IMR-90 (cell line): ENCODE data around the gene CPLX1. TPM values are rescaled to one million over a fixed set of nuclear protein-coding genes. Genes with fewer than 3 reads are reported as not detected.

Source experiments
- ATAC-seq: fragments of 200-7000 bp; cut with Tn5 transposase; 2 replicates; pipeline ENCODE4 v1.9.1; 2020; ENCODE audit warnings: low read depth, mild to moderate bottlenecking, moderate library complexity
- BruUV-seq: library from RNA; stranded (reverse); fragments of 400-500 nt; replicated peaks from 2 replicates; lab custom pipeline; 2021; lab: Mats Ljungman, UMichigan
- CTCF ChIA-PET: fragments of 300-600 bp; formaldehyde crosslinking; extraction: SDS; loops from one replicate; lab custom pipeline; 2021; ENCODE audit warnings: antibody characterized with exemption; lab: Yijun Ruan, JAX
- POLR2A ChIA-PET: fragments of 300-600 bp; sonication (Branson Sonifier 250); formaldehyde crosslinking; loops from one replicate; lab custom pipeline; 2022; ENCODE audit warnings: antibody characterized with exemption; ENCODE audit not compliant: unreplicated experiment; lab: Charles Lee
- DNase-seq: peaks from one replicate; pipeline ENCODE4 v3.0.0; 2013
- H2AFZ ChIP-seq: replicated peaks from 2 replicates; pipeline ENCODE3; 2013; ENCODE audit warnings: low read length, mild to moderate bottlenecking; ENCODE audit not compliant: poor library complexity
- H2AK5ac ChIP-seq: 2 replicates; pipeline ENCODE4 v1.6.1; 2013; ENCODE audit warnings: low read depth, low read length, inconsistent platforms
- H2AK9ac ChIP-seq: replicated peaks from 2 replicates; pipeline ENCODE3; 2013; ENCODE audit warnings: mild to moderate bottlenecking, low read depth, low read length, moderate library complexity; ENCODE audit not compliant: poor library complexity
- H2BK120ac ChIP-seq: 2 replicates; pipeline ENCODE4 v1.6.1; 2013; ENCODE audit warnings: low read depth, low read length, inconsistent platforms
- H2BK15ac ChIP-seq: 3 replicates; pipeline ENCODE4 v1.6.1; 2013; ENCODE audit warnings: low read depth, low read length, inconsistent platforms
- H2BK20ac ChIP-seq: 2 replicates; pipeline ENCODE4 v1.6.1; 2013; ENCODE audit warnings: low read depth, mild to moderate bottlenecking, inconsistent platforms, low read length, moderate library complexity
- H2BK5ac ChIP-seq: 2 replicates; pipeline ENCODE4 v1.6.1; 2013; ENCODE audit warnings: mild to moderate bottlenecking, low read depth, low read length, inconsistent platforms; ENCODE audit not compliant: poor library complexity, severe bottlenecking
- H3K14ac ChIP-seq: replicated peaks from 2 replicates; pipeline ENCODE4 v1.6.1; 2013; ENCODE audit warnings: low read depth, low read length, inconsistent platforms
- H3K18ac ChIP-seq: 2 replicates; pipeline ENCODE4 v1.6.1; 2013; ENCODE audit warnings: low read depth, low read length, control low read depth
- H3K23ac ChIP-seq: 2 replicates; pipeline ENCODE4 v1.6.1; 2013; ENCODE audit warnings: low read depth, low read length, inconsistent platforms
- H3K27ac ChIP-seq: 2 replicates; pipeline ENCODE4 v1.5.1; 2013; ENCODE audit warnings: mild to moderate bottlenecking, control low read depth, low read length; ENCODE audit not compliant: insufficient read depth
- H3K27me3 ChIP-seq: 2 replicates; pipeline ENCODE4 v1.6.1; 2013; ENCODE audit warnings: low read length; ENCODE audit not compliant: control insufficient read depth, insufficient read depth
- H3K36me3 ChIP-seq: 2 replicates; pipeline ENCODE4 v1.6.1; 2013; ENCODE audit warnings: low read length, mixed read lengths; ENCODE audit not compliant: control insufficient read depth, insufficient read depth
- H3K4ac ChIP-seq: 2 replicates; pipeline ENCODE4 v1.6.1; 2013; ENCODE audit warnings: low read depth, low read length, inconsistent platforms
- H3K4me1 ChIP-seq: 2 replicates; pipeline ENCODE4 v1.6.1; 2013; ENCODE audit warnings: low read length, mixed read lengths; ENCODE audit not compliant: control insufficient read depth, insufficient read depth
- H3K4me2 ChIP-seq: 2 replicates; pipeline ENCODE4 v1.6.1; 2013; ENCODE audit warnings: low read depth, mild to moderate bottlenecking, control low read depth, low read length, moderate library complexity
- H3K4me3 ChIP-seq: 2 replicates; pipeline ENCODE4 v1.5.1; 2013; ENCODE audit warnings: low read depth, mild to moderate bottlenecking, control low read depth, low read length, moderate library complexity; ENCODE audit not compliant: insufficient read depth
- H3K56ac ChIP-seq: 2 replicates; pipeline ENCODE4 v1.6.1; 2013; ENCODE audit warnings: low read length, inconsistent platforms; ENCODE audit not compliant: insufficient read depth; ENCODE audit errors: extremely low read depth
- H3K79me1 ChIP-seq, 2 experiments: 2 replicates each; pipeline ENCODE4 v1.6.1; 2013; ENCODE audit warnings: low read length in 2 of 2, inconsistent platforms in 1 of 2, low read depth in 1 of 2
- H3K9ac ChIP-seq: 2 replicates; pipeline ENCODE4 v1.6.1; 2013; ENCODE audit warnings: low read depth, low read length, control low read depth
- H3K9me1 ChIP-seq: 2 replicates; pipeline ENCODE4 v1.6.1; 2013; ENCODE audit warnings: low read length, inconsistent platforms; ENCODE audit not compliant: insufficient read depth
- H3K9me3 ChIP-seq: 2 replicates; pipeline ENCODE4 v1.6.1; 2013; ENCODE audit warnings: low read length; ENCODE audit not compliant: control insufficient read depth, insufficient read depth
- H4K20me1 ChIP-seq: 2 replicates; pipeline ENCODE4 v1.6.1; 2013; ENCODE audit warnings: low read length, inconsistent platforms; ENCODE audit not compliant: insufficient read depth
- H4K5ac ChIP-seq: 2 replicates; pipeline ENCODE4 v1.6.1; 2013; ENCODE audit warnings: mild to moderate bottlenecking, low read depth, low read length, control low read depth
- H4K8ac ChIP-seq, 2 experiments: 2 replicates each; pipeline ENCODE4 v1.6.1; 2013; ENCODE audit warnings: low read depth in 2 of 2, low read length in 2 of 2, control low read depth in 1 of 2, inconsistent platforms in 1 of 2
- H4K91ac ChIP-seq: 2 replicates; pipeline ENCODE4 v1.6.1; 2013; ENCODE audit warnings: low read depth, low read length, inconsistent platforms; ENCODE audit not compliant: insufficient read depth
- CEBPB ChIP-seq: IDR thresholded peaks from 2 replicates; pipeline ENCODE4 v1.6.1; 2012; ENCODE audit warnings: low read depth, low read length, improper control_type of control experiment
- FOS ChIP-seq: fragments of 150-350 bp; IDR thresholded peaks from 2 replicates; pipeline ENCODE4 v1.6.1; 2016; ENCODE audit warnings: low read depth, low read length
- MAFK ChIP-seq: IDR thresholded peaks from 2 replicates; pipeline ENCODE4 v1.6.1; 2012; ENCODE audit warnings: low read depth, low read length, improper control_type of control experiment
- MAZ ChIP-seq: IDR thresholded peaks from 2 replicates; pipeline ENCODE4 v1.6.1; 2012; ENCODE audit warnings: low read depth, mild to moderate bottlenecking, low read length, improper control_type of control experiment, moderate library complexity, borderline replicate concordance
- MXI1 ChIP-seq: IDR thresholded peaks from 2 replicates; pipeline ENCODE4 v1.6.1; 2012; ENCODE audit warnings: low read depth, mild to moderate bottlenecking, low read length, moderate library complexity, borderline replicate concordance
- POLR2A ChIP-seq: IDR thresholded peaks from 2 replicates; pipeline ENCODE4 v1.6.1; 2012; ENCODE audit warnings: mild to moderate bottlenecking, low read depth, low read length
- RAD21 ChIP-seq: IDR thresholded peaks from 2 replicates; pipeline ENCODE4 v1.6.1; 2012; ENCODE audit warnings: low read length, improper control_type of control experiment
- RCOR1 ChIP-seq: IDR thresholded peaks from 2 replicates; pipeline ENCODE4 v1.6.1; 2012; ENCODE audit warnings: mild to moderate bottlenecking, low read length, improper control_type of control experiment; ENCODE audit not compliant: insufficient replicate concordance
- RFX5 ChIP-seq: IDR thresholded peaks from 2 replicates; pipeline ENCODE4 v1.8.0; 2012; ENCODE audit warnings: low read depth, mild to moderate bottlenecking, low read length, moderate library complexity
- WGBS, 2 experiments: methylation state at CpG; one replicate each; pipeline versions ENCODE4 v1.1.5 to v1.1.7; 2013; ENCODE audit warnings: missing lambda C conversion rate in 2 of 2; ENCODE audit not compliant: insufficient read length in 1 of 2; ENCODE audit errors: extremely low coverage in 2 of 2; 5-methylcytosine and 5-hydroxymethylcytosine counted together
- dilution Hi-C: fragments of 300-500 bp; cut with HindIII; formaldehyde crosslinking; loops from one replicate; pipeline ENCODE4 v1.14.3; 2018; ENCODE audit warnings: low sequenced_read_pairs; ENCODE audit not compliant: unreplicated experiment
- in situ Hi-C: fragments of 300-500 bp; cut with MboI; formaldehyde crosslinking; loops from 3 replicates; pipeline ENCODE4 v1.14.3; 2019; ENCODE audit warnings: low sequenced_read_pairs, inconsistent platforms, mixed read lengths
- intact Hi-C: fragments of 100-400 bp; cut with micrococcal nuclease; formaldehyde crosslinking; loops from 2 replicates; pipeline ENCODE4 v1.10.0; 2022
- polyA plus RNA-seq, 3 experiments: library from polyadenylated mRNA; depleted of rRNA; stranded (reverse); fragments of >200 nt; gene quantifications; 2 replicates each; pipeline ENCODE4 v1.2.3, GENCODE V29; 2012; ENCODE audit warnings: low replicate concordance in 1 of 3
- total RNA-seq: library from RNA; depleted of rRNA; stranded (reverse); fragments of >200 nt; gene quantifications from 2 replicates; pipeline ENCODE4 v1.2.3, GENCODE V29; 2012
- TF ChIP-seq, protein P1 (sequence below): conservative IDR thresholded peaks from 2 replicates; pipeline ENCODE4 v1.5.1; 2012; ENCODE audit warnings: mild to moderate bottlenecking, low read depth, low read length, improper control_type of control experiment

The CPLX1 gene
- total and polyA plus RNA-seq, 2 of the 4 experiments (the other 2 are of a cell fraction) = 0.05 TPM; not detected in 1

DNA sequence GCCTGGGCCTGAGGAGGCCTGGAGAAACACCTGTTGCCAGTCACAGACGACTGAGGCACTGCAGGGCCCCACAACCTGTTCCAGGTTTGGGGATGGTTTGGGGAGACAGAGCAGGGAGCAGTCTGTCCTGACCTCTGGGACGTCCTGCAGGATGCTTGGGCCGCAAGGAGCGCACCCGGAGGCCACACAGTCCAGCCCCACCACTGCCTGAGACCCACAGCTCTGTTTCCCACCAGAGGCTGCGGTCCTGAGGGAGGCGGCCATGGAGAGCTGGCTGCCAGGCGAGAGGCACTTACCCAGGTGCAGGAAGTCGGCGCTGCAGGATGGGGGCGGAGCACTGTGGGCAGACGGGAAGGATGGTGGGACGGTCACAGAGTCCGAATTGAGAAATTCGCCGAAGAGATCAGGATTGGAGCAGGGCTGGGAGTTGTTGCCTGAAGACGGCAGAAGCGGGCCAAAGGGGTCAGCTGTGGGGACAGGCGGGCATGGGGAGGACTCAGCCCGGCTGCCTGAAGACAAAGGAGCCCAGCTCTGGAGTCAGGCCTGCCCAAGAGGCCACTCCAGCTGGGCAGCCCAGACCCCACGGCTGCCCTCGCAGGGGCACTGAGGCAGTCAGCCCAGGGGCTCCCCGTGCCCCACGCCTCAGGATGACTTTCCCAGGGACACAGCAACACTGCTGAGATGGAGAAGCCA lies 40.3 kb upstream of the CPLX1 start:
- H2BK20ac ChIP-seq = no peak overlapping the region
- in situ Hi-C loops (no loop called here), dilution Hi-C loops (no loop called here), intact Hi-C loops (no loop called here)
- H4K20me1 ChIP-seq = peaks cover 20% of the 10 kb centered on the region
- H2AFZ ChIP-seq = no peak overlapping the region
- no peak overlapping the region for H3K4me2 ChIP-seq
- H3K9me3 ChIP-seq = no peaks in the 10 kb centered on the region
- H3K79me1 ChIP-seq = peaks cover 0 to 17% of the 10 kb centered on the region in 2 experiments; a peak in 2 of 4 replicates
- no peak overlapping the region for H3K4ac ChIP-seq
- no peaks in the 10 kb centered on the region for H3K27me3 ChIP-seq
- BruUV-seq = no TSS peak
- no peak overlapping the region for H3K14ac ChIP-seq
- H3K9me1 ChIP-seq = peaks cover 12% of the 10 kb centered on the region
- DNase-seq (no peak), ATAC-seq (no peak)
- no peak overlapping the region for H3K9ac ChIP-seq
- no peak overlapping the region for H3K18ac ChIP-seq
- no peak overlapping the region for H2BK120ac ChIP-seq
- no peak overlapping the region for H3K56ac ChIP-seq
- no peak overlapping the region for H2AK9ac ChIP-seq
- ChIA-PET CTCF (no interaction called here), POLR2A (no interaction called here)
- no peak overlapping the region for H2BK15ac ChIP-seq
- no peak overlapping the region for H4K5ac ChIP-seq
- no peaks in the 10 kb centered on the region for H3K4me1 ChIP-seq
- no peak overlapping the region for H3K4me3 ChIP-seq
- H2AK5ac ChIP-seq = no peak overlapping the region
- H2BK5ac ChIP-seq = no peak overlapping the region
- H4K91ac ChIP-seq = no peak overlapping the region
- no peak overlapping the region for H3K27ac ChIP-seq
- 91% methylated on average over 21 of the region's 24 CpGs; no CpG with 5 or more reads in 1 of the 2 experiments for WGBS, 2 experiments
- H4K8ac ChIP-seq = no peak overlapping the region
- peaks cover 79% of the 10 kb centered on the region for H3K36me3 ChIP-seq
- TF ChIP-seq POLR2A (no peak), RAD21 (no peak), RCOR1 (no peak), FOS (no peak), RFX5 (no peak), MAZ (no peak), CEBPB (no peak), MAFK (no peak), MXI1 (no peak)
- TF ChIP-seq, protein P1, sequence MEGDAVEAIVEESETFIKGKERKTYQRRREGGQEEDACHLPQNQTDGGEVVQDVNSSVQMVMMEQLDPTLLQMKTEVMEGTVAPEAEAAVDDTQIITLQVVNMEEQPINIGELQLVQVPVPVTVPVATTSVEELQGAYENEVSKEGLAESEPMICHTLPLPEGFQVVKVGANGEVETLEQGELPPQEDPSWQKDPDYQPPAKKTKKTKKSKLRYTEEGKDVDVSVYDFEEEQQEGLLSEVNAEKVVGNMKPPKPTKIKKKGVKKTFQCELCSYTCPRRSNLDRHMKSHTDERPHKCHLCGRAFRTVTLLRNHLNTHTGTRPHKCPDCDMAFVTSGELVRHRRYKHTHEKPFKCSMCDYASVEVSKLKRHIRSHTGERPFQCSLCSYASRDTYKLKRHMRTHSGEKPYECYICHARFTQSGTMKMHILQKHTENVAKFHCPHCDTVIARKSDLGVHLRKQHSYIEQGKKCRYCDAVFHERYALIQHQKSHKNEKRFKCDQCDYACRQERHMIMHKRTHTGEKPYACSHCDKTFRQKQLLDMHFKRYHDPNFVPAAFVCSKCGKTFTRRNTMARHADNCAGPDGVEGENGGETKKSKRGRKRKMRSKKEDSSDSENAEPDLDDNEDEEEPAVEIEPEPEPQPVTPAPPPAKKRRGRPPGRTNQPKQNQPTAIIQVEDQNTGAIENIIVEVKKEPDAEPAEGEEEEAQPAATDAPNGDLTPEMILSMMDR = no peak
- no peak overlapping the region for H3K23ac ChIP-seq
